GM19099 (cell line): ENCODE results near the gene LARGE1.

ENCODE experiments used
- POLR2A ChIP-seq: IDR thresholded peaks from 3 replicates; pipeline ENCODE4 v1.6.1; 2011; ENCODE audit warnings: low read depth; ENCODE audit not compliant: insufficient read length; ENCODE audit errors: extremely low read depth

Gene LARGE1

DNA sequence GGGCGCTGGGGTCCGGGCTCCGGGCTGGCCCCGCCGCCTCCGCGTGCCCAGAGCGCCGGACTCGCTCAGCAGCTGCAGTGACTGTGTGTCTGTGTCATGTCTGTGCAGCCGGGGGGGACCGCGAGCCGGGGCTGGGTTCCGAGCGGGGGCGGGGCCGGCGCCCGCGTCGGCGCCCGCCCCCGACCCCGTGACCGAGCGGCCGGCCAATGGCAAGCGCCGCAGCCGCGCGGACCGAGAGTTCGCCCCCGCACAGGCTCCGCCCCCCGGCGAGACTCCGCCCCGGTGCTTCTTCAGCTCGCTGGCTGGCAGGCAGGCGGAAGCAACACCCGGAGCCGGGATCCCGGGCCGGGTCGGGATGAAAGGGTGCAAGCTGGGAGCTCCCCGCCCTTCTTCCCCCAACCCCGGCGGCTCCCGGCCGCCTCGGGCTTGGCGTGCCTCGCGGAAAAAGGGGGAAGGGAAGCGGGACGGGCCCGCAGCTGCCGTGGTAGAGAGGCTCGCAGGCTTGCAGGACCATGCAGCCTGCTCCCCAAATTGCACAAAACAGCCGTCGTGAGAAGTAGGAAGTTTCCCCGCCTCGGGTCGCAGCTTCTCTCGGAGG lies 750 bp upstream of the LARGE1 start:
- TF ChIP-seq POLR2A = peak; percentile 76

DNA sequence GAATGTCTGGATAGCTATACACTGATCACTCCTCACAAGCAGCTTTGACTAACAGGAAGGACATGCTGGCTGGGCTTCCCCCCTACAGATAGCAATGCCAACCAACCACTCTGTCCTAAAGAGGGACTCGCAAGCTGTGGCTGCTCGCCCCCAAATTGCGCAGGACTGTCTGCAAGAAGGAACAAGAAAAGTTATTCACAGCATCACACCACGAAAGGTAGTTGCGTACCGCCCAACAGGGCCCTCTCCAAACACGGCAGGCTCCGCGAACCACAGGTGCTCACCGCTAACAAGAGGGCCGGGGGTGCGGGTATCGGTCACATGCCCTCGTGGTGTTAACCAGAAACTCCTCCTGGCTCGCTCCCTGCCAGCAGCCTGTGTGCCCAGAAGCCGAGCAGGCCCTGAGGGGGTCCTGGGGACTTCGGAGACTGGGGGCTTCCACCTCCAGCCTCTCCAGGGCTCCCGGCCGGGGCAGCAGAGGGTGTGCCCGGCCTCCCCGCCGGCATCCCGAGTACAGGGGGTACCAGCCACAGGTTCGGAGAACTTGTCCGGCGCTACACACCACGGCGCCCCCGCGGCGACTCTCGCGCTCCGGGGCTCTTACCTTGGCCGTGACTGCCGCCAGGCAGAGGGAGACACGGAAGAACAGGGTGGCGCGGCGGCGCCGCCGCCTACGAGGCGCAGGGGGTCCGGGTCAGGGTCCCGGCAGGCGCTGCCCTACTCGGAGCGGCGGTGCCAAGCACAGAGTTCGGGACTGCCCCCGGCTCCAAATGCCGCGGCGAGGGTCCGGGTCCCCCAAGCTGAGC lies 682 bp downstream of the LARGE1 start:
- no peak for TF ChIP-seq POLR2A

DNA sequence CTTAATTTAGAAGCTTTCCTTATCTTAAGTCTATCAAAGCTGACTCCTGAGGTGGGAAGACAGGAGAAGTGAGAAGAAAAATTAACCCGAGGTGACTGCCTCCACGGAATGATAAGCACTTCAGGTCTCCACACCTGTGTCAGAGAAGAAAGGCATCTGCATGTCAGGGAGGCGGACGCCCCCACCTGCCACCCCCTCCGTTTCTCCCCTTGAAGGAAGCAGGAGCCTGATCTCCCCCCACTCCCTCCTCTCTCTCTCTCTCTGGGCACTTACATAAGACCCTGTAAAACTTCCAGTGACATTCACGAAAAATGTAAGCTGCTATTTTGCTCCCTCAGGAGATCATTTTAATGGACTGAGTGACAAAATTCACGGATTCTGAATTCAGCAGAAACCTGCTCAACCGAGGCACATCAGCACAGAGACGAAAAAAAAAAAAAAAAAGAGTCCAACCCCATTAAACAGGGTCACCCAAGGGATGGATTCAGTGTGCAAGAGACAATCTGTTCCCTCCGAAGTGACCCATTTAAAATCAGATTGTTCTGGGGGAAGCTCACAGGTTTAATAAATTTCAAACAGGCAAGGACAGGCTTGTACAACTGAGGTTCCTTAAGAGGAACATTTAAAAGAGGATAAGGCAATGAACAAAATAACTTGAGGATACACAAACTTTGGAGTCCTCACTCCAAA lies 1.5 kb downstream of the LARGE1 start:
- no peak for TF ChIP-seq POLR2A

DNA sequence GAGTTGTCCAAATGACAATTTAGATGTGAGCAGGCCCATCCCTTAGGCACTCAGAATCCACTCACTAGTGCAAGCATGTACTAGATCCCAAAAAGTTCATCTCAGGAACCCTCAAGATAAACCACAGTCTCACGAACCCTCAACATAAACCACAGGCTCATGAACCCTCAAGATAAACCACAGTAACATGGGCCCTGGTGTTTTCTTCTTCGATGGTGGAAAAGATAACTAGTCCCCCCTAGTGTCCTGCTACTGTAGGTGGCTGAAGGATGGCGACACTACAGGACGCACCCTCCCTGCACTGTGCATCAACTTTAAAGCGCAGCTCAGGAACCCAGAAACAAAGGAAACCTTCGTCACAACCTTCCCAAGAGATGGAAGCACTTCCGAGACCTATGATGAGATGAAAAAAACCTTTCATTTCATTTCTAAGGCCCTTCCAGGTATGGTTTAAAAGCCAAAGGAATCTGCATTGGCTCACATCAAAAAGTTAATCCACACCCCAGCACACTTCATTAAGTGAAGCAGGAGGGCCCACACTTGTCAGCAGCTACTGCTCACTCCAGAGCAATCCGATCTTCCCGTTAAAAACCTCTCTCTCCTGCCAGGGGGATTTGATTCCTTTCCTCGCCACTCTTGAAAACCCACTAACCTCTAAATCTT lies 2.4 kb downstream of the LARGE1 start:
- TF ChIP-seq POLR2A = no peak

DNA sequence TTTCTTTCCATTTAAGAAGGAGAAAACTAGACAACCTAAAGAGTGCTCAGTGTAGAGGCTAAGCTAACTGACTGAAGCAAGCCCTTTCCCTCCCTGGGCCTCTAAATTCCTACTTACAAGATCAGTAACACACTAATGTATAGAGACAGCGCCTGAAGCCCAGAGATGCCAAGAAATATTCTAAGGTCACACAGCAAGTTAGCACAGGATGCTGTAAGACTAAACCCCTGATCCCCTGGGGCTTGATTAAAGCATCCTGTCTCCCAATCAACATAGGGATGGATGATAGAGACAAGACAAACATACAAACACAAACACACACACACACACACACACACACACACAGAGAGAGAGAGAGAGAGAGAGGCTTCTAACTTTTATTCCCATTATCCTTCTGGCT lies 5.6 kb downstream of the LARGE1 start:
- TF ChIP-seq POLR2A = no peak

DNA sequence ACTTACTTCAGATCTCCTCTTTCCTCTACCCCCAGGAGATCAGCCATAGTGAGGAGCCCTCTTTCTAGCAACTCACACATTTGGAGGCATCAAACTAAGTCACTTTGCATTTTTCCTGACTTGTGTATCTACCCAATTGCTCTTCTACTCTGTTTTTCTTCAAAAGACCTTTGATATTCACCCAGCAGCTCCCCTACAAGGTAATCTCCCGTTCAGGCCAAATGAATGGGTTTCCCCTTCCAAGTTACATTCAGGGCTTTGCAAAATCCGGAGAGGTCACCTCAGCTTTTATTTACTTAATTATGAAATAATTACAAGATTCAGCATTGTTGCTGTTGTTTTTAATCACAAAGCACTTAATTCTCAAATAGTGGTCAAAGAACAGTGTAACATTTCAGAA lies 6.1 kb downstream of the LARGE1 start:
- TF ChIP-seq POLR2A = no peak

DNA sequence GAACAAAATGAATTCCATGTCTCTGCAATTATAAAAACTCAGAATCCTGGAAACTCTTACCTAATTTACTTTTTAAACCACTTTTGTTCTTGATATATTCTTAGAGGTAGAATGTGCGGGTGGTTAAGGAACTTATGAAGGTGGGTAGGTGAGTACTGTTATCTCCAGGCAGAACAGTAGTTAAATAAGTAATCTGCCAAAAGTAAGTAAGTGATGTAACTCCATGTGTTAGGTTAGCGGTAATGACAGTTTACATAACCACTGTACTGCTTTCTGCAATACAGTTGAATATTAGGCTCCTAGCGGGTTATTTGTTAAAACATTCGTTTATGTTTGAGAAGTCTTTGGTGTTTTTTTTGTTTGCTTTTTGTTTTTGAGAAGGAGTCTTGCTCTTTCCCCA lies 7.1 kb downstream of the LARGE1 start:
- TF ChIP-seq POLR2A = no peak

DNA sequence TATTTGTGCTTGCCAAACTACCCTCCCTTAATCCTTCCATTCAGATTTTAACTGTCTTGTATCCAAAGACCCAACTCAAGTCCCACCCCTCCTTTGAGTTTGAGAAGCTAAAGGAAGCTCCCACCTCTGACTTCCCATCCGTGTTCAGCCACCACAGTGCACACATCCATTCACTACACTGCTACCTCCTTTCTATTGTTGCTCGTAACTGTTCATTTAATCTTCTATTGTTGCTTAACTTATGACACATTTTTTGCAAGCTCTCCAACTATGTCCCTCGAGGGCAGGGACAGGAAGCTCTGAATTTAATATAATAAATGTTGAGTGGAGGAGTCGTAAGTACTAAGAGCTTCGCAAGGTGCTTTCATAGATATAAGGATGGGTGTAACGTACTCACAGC lies 10.4 kb downstream of the LARGE1 start:
- TF ChIP-seq POLR2A = no peak

DNA sequence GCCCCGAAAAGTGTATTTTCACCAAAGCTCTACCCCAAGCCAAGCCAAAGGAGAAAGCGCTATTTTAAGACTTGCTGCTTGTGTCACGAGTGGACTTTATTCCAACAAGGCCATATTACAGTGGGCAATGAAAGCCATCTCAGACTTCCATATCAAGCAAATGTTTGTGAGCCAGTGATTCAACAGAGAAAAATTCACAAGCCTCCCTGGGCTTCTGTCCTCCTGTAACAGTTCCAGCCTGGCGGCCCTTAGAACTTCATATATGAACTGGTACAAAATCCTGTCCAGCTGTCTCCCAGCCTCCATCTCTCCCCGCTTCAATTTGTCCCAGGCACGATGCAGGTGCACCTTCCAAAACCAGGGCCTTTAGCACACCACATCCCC lies 11.2 kb downstream of the LARGE1 start:
- no peak for TF ChIP-seq POLR2A

DNA sequence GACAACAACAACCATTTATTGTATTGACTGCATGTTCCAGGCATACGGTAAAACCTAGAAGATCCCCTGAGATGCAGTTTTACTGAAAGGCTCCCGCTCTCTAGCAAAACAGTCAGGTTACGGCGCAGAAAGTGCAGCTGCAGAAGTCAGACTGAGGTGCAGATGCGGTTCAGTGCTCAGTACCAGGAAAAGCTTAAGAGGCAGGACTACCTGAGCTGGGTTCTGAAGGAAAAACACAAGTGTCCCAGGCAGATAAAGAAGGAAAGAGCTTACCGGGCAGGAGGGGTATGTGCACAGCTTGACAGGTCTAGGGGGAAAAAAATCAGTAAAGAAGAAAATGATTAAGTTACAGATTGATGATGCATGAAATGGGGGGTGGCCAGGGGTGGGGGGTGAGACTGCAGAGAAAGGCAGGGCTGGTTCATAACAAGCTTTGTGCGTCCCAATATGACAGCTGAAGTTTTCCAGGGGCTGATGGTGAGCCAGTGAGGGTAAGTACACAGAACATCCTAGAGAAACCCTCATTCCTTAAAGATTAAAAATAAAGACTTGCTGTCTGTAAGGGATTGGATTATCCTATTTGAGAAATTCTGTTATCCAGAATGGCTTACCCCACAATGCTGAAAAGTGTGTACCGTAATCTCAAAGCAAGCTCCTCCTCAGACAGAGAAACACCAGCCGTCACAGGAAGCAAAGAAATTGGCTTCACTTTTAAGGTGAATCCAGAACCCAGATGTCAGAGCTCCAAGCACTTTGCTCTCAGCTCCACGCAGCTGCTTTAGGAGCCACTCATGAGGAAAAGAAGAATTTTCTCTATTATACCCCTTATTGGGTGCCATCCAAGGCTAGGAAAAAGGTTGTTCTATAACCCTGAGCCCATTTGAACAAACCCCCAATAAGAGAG lies 11.9 kb downstream of the LARGE1 start:
- no peak for TF ChIP-seq POLR2A

DNA sequence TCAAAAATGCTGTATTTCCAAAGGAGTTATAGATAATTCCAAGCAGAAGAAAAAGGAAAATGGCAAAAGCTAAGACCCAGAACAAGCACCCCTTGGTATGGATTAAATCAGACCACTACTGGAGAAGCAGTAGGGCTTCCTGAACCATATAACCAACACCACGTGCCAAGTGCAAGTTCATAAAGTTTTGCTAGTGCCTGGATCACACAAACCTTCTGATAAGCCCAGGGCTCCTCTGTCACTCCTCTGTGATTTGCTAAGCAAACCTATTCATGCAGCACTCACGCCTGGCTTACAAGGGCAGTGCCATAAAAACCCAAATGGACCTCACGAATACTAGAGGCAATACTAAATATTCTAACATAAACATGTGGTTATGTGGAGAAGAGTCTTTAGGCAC lies 13.3 kb downstream of the LARGE1 start:
- no peak for TF ChIP-seq POLR2A

DNA sequence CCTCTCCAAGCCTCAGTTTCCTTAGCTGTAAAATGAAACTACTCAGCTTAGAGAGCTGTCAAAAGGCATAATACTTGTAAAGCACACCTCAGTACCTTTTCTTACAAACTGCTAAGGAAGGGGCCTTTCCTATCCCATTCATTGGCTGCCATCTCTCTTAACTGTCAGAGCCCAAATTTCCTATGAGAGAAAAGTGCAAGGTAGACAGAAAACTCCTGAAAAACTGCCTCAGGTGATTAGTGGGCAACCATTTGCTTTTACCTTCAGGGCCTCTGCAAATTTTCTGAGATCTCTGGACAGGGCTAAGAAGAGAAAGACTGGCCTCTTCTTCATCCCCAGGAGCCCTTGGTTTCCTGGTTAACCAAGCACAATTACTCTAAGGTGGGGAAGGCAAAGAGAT lies 13.8 kb downstream of the LARGE1 start:
- TF ChIP-seq POLR2A = no peak

DNA sequence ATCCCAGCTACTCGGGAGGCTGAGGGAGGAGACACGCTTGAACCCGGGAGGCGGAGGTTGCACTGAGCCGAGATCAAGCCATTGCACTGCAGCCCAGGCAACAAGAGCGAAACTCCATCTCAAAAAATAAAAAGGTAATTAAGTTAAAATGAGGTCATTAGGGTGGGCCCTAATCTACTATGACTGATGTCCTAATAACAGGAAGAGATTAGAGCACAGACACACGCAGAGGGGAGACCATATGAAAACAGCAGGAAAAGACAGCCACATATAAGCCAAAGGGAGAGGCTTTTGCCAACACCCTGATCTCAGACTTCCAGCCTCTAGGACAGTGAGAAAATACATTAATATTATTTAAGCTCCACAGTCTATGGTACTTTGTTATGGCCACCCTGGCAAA lies 17.3 kb downstream of the LARGE1 start:
- TF ChIP-seq POLR2A = no peak

DNA sequence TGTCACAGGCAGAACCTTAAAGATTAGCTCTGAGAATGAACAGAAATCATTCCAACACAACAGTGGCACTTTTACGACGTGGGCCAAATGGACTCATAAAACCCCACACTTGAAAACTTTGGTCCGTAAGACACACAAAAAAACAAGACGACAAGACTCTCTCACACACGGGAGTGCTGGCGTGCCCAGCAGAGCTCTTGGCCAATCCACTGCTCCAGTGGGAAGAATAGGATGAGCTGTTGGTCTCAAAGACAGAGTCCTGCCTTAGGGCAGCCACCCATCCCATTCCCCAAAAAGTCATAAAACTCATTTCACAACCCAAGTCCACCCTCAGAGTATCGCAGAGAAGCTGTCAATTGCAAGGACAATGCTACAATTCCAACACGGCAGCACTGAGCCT lies 18.2 kb downstream of the LARGE1 start:
- no peak for TF ChIP-seq POLR2A

DNA sequence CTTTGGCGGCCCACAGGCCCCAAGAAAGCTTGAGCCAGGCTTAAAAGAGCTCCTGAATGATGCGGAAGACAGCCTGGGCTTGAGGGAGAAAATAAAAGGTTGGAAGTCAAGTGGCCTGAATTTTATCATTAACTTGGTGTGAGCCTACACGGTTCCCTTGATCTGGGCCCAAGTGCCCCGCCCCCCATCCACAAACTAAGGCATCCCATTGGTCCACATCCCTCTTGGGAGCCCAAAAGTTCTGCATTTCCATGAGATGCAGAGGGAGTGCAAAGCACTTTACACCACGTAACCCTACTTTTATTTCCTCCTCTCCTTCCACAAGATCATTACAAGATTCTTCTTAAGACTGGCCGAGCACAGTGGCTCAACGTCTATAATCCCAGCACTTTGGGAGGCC lies 22.2 kb downstream of the LARGE1 start:
- TF ChIP-seq POLR2A = no peak
